ENCODE measurements around the gene TUBA3D.
"Not testable (repeated sequence)": the region's sequence is repeated elsewhere in the genome, so short reads cannot be mapped to it uniquely, and the experiment has no call there.

TUBA3D gene

GRCh38 chr2:131493199-131493968 is 17.5 kb downstream of the TUBA3D start:
- Histone ChIP-seq H3K4me3 (peak overlapping the region; percentile 84 to 96 (median 90)), H3K4me2 (peak overlapping the region; percentile 86 to 98 (median 93)), H3K36me3 (peaks cover 0 to 37% (median 14%) of the 10 kb centered on the region in 11 experiments; a peak in 16 of 22 replicates), H3K27me3 (no peaks in the 10 kb centered on the region), H3K9me3 (replicated peaks in 1 of 11) (no peaks in the 10 kb centered on the region), H3K27ac (peak overlapping the region; percentile 81 to 90 (median 88)), H4K20me1 (peaks cover 19 to 76% (median 56%) of the 10 kb centered on the region in 11 experiments; a peak in 20 of 22 replicates), H3K4me1 (peaks cover 39 to 51% (median 44%) of the 10 kb centered on the region in 10 experiments), H3K9ac (peak overlapping the region; percentile 87 to 95 (median 91))
- no peak for TF ChIP-seq Cebpa-rat (IDR thresholded peaks at IDR 0.05)

GRCh38 chr2:131495506-131495905 is 19.6 kb downstream of the TUBA3D start:
- Histone ChIP-seq H3K36me3 (peaks cover 11 to 47% (median 32%) of the 10 kb centered on the region in 11 experiments), H3K4me1 (peaks cover 18 to 30% (median 23%) of the 10 kb centered on the region in 10 experiments), H3K4me2 (peak overlapping the region in 9 of 11 experiments; percentile 19 to 98 (median 93); a peak in 4 of 22 replicates), H4K20me1 (peaks cover 12 to 72% (median 41%) of the 10 kb centered on the region in 11 experiments; a peak in 20 of 22 replicates)
- not testable (repeated sequence) for H3K9me3 ChIP-seq (replicated peaks in 1 of 11); H3K27ac ChIP-seq; H3K9ac ChIP-seq; H3K27me3 ChIP-seq; H3K4me3 ChIP-seq

- H3K36me3 ChIP-seq, result peaks cover 27 to 72% (median 50%) of the 10 kb centered on the region in 11 experiments
Observed at GRCh38 chr2:131498321-131498973, 22.5 kb downstream of the TUBA3D start.

GRCh38 chr2:131503587-131503986 is 27.7 kb downstream of the TUBA3D start:
- H3K27ac ChIP-seq, result not testable (repeated sequence)
- H3K36me3 ChIP-seq, result peaks cover 52 to 89% (median 67%) of the 10 kb centered on the region in 11 experiments

More at GRCh38 chr2:131498321-131498973, 22.5 kb downstream of the TUBA3D start:
- not testable (repeated sequence) for H3K9me3 ChIP-seq (replicated peaks in 1 of 11); H3K4me2 ChIP-seq; H3K27me3 ChIP-seq; H3K4me3 ChIP-seq; H3K9ac ChIP-seq; H3K27ac ChIP-seq
- Histone ChIP-seq H4K20me1 (peaks cover 12 to 67% (median 37%) of the 10 kb centered on the region in 11 experiments; a peak in 20 of 22 replicates), H3K4me1 (peaks cover 13 to 25% (median 18%) of the 10 kb centered on the region in 10 experiments)

GRCh38 chr2:131504082-131504750 is 28.3 kb downstream of the TUBA3D start:
- peaks cover 53 to 87% (median 71%) of the 10 kb centered on the region in 11 experiments for H3K36me3 ChIP-seq
- H3K4me3 ChIP-seq, result not testable (repeated sequence)

More at GRCh38 chr2:131503587-131503986, 27.7 kb downstream of the TUBA3D start:
- H3K9me3 ChIP-seq (replicated peaks in 1 of 11); H3K27me3 ChIP-seq; H3K4me2 ChIP-seq; H3K4me3 ChIP-seq; H3K9ac ChIP-seq; H3K4me1 ChIP-seq: not testable (repeated sequence)
- H4K20me1 ChIP-seq, result peaks cover 0 to 16% (median 0%) of the 10 kb centered on the region in 11 experiments; a peak in 6 of 22 replicates

GRCh38 chr2:131509615-131510014 is 33.7 kb downstream of the TUBA3D start:
- peaks cover 0 to 41% (median 30%) of the 10 kb centered on the region in 11 experiments; a peak in 20 of 22 replicates for H4K20me1 ChIP-seq

More at GRCh38 chr2:131504082-131504750, 28.3 kb downstream of the TUBA3D start:
- H3K27ac ChIP-seq; H3K9me3 ChIP-seq (replicated peaks in 1 of 11); H3K9ac ChIP-seq; H3K4me1 ChIP-seq; H3K27me3 ChIP-seq; H4K20me1 ChIP-seq; H3K4me2 ChIP-seq: not testable (repeated sequence)

GRCh38 chr2:131511291-131511968 is 35.5 kb downstream of the TUBA3D start:
- not testable (repeated sequence) for H3K4me3 ChIP-seq; H3K9ac ChIP-seq; H3K9me3 ChIP-seq (replicated peaks in 1 of 11); H3K27ac ChIP-seq; H3K27me3 ChIP-seq
- Histone ChIP-seq H3K36me3 (peaks cover 10 to 44% (median 23%) of the 10 kb centered on the region in 11 experiments; a peak in 21 of 22 replicates), H3K4me1 (peaks cover 21 to 59% (median 38%) of the 10 kb centered on the region in 10 experiments), H4K20me1 (peaks cover 0 to 60% (median 46%) of the 10 kb centered on the region in 11 experiments; a peak in 20 of 22 replicates), H3K4me2 (peak overlapping the region in 1 of 11 experiments; percentile 25; a peak in 1 of 22 replicates)

More at GRCh38 chr2:131509615-131510014, 33.7 kb downstream of the TUBA3D start:
- Histone ChIP-seq H3K4me1 (peaks cover 14 to 41% (median 24%) of the 10 kb centered on the region in 10 experiments), H3K9me3 (replicated peaks in 1 of 11) (no peaks in the 10 kb centered on the region), H3K9ac (no peak overlapping the region), H3K4me3 (no peak overlapping the region), H3K27ac (no peak overlapping the region), H3K4me2 (no peak overlapping the region), H3K36me3 (peaks cover 22 to 59% (median 37%) of the 10 kb centered on the region in 11 experiments; a peak in 21 of 22 replicates), H3K27me3 (no peaks in the 10 kb centered on the region)
- TF ChIP-seq Cebpa-rat (IDR thresholded peaks at IDR 0.05), result no peak

- H3K9me3 ChIP-seq (replicated peaks in 1 of 11); H3K27ac ChIP-seq; H3K4me3 ChIP-seq; H3K27me3 ChIP-seq; H3K9ac ChIP-seq: not testable (repeated sequence)
- Histone ChIP-seq H3K36me3 (peaks cover 18 to 45% (median 26%) of the 10 kb centered on the region in 11 experiments), H3K4me1 (peaks cover 21 to 61% (median 38%) of the 10 kb centered on the region in 10 experiments), H4K20me1 (peaks cover 0 to 67% (median 52%) of the 10 kb centered on the region in 11 experiments; a peak in 20 of 22 replicates), H3K4me2 (peak overlapping the region in 7 of 11 experiments; percentile 67 to 91 (median 81); a peak in 7 of 22 replicates)
Observed at GRCh38 chr2:131511969-131512870, 36.3 kb downstream of the TUBA3D start.

GRCh38 chr2:131514408-131515166 is 38.7 kb downstream of the TUBA3D start:
- H3K4me3 ChIP-seq; H3K27me3 ChIP-seq; H3K9me3 ChIP-seq (replicated peaks in 1 of 11): not testable (repeated sequence)
- peaks cover 21 to 59% (median 38%) of the 10 kb centered on the region in 10 experiments for H3K4me1 ChIP-seq
- H3K27ac ChIP-seq, result peak overlapping the region in 9 of 11 experiments; percentile 8 to 61 (median 27); a peak in 8 of 22 replicates
- peaks cover 0 to 71% (median 54%) of the 10 kb centered on the region in 11 experiments; a peak in 20 of 22 replicates for H4K20me1 ChIP-seq
- H3K9ac ChIP-seq, result peak overlapping the region in 6 of 11 experiments; percentile 28 to 61 (median 57); a peak in 5 of 22 replicates
- peak overlapping the region; percentile 67 to 91 (median 86) for H3K4me2 ChIP-seq
- H3K36me3 ChIP-seq, result peaks cover 22 to 47% (median 24%) of the 10 kb centered on the region in 11 experiments

- H3K9me3 ChIP-seq (replicated peaks in 1 of 11); H3K27me3 ChIP-seq; H3K9ac ChIP-seq; H3K4me3 ChIP-seq: not testable (repeated sequence)
- peak overlapping the region in 8 of 11 experiments; percentile 79 to 91 (median 86); a peak in 14 of 22 replicates for H3K4me2 ChIP-seq
- peaks cover 21 to 55% (median 36%) of the 10 kb centered on the region in 10 experiments for H3K4me1 ChIP-seq
- 0 out of 22 replicates have a peak overlapping the region, but pooled peaks of 2 of the 11 experiments have one; percentile 21 to 22 for H3K27ac ChIP-seq
- peaks cover 22 to 47% (median 28%) of the 10 kb centered on the region in 11 experiments for H3K36me3 ChIP-seq
- H4K20me1 ChIP-seq, result peaks cover 0 to 70% (median 54%) of the 10 kb centered on the region in 11 experiments; a peak in 20 of 22 replicates
Observed at GRCh38 chr2:131515235-131515634, 39.3 kb downstream of the TUBA3D start.
